NCI-H1436 treated with DMSO at 0.1 percent for 48 hours (cell line): ENCODE measurements around the gene FRMD5.
"Not testable (repeated sequence)": the region's sequence is repeated elsewhere in the genome, so short reads cannot be mapped to it uniquely, and the experiment has no call there.

Experiments used
- DNase-seq: peaks from one replicate; lab custom pipeline; 2025; lab: John Stamatoyannopoulos, UW

Gene FRMD5

GRCh38 chr15:44195151-44195740 is at the start of gene FRMD5:
TSS of gene FRMD5 (minus strand) at chr15:44195271.
- DNase-seq, result peak; percentile 98

DNA sequence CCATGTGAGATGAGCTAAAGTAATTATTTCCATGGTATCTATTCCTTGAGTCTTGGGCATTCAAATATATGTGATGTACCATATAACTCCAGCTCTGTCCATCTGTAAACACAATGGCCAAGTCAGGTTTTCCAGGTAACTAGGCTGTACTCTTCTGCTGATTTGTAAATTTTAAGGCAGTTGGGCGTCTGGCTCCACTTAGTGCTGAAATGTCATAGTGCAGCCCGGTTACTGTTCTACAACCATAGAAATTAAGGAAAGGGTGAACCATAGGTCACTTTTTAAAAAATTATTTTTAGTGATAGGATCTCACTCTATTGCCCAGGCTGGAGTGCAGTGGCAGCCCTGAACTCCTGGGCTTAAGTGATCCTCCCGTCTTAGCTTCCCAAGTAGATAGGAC is 48.8 kb upstream of the FRMD5 start:
- no peak for DNase-seq

GRCh38 chr15:44243141-44243540 is 48.1 kb upstream of the FRMD5 start:
- DNase-seq, result no peak

- no peak for DNase-seq
Measured at GRCh38 chr15:44231842-44232241, 36.8 kb upstream of the FRMD5 start.

DNA sequence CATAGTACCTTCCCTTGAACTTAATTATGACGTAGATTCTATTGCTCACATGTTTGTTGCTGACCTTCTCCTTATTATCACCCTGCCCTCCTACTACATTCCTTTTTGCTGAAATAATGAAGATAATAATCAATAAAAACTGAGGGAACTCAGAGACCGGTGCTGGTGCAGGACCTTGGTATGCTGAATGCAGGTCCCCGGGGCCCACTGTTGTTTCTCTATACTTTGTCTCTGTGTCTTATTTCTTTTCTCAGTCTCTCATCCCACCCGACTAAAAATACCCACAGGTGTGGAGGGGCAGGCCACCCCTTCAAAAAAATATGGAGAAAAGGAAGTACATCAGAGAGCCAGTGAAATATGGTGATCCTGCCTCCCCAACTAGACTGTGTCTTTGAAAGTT is 34.2 kb upstream of the FRMD5 start:
- not testable (repeated sequence) for DNase-seq

DNA sequence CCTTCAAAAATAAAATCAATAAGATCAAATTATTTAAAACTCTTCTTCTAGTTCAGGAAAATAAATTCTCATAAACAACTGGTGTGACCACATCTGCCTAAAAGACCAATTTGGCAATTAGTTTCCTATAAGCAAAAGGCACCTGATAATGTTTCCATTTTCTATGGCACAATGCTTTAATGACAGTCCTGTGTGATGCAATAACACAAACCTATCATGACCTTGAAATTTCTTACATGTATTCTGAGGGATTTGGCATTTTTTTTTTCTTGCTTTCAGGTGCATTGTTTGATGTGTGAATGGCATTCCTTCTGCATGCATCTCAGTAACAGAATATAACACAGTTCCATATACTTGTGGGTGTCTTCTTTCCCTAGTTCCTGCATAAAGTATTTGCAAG is 32.5 kb upstream of the FRMD5 start:
- no peak for DNase-seq

DNA sequence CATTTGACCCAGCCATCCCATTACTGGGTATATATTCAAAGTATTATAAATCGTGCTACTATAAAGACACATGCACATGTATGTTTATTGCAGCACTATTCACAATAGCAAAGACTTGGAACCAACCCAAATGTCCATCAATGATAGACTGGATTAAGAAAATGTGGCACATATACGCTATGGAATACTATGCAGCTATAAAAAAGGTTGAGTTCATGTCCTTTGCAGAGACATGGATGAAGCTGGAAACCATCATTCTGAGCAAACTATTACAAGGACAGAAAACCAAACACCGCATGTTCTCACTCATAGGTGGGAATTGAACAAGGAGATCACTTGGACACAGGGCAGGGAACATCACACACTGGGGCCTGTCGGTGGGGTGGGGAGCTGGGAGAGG is 31.9 kb upstream of the FRMD5 start:
- not testable (repeated sequence) for DNase-seq

DNA sequence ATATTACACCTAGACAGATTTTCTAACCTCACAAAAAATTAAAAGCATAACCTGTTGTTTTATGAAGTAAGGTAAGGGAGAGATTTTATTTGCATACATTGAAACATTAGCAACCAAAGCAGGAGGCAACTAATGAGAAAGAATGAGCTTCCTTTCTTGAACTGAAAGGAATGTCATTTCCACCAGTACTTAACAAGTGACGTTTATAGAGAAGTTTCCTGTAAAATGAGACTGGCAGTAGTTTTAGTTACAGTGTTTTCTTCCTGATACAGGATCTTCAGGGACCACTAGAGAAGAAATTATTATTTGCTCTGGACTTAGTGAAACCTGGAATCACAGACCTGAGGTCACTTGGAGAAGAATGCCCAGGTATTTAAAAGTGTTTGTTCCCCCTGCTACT is 27.4 kb upstream of the FRMD5 start:
- DNase-seq, result no peak

DNA sequence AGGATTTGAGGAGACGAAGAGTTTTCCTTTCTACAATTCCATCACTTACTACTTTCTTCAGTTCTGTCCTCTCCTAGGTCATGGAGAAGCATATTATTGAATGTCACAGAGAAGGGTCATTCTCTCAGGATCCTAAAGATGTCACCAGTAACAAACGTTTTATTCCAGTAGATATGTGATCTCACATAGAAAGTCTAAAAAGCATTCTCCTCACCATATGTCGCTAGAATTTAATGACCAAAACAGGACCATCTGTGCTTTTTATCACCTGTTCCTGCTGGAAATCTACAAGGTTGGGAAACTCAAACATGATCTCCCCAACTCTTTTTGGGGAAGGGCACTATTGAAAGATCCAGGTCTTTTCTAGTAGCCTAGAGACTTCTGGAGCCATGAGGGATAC is 24.0 kb upstream of the FRMD5 start:
- no peak for DNase-seq

DNA sequence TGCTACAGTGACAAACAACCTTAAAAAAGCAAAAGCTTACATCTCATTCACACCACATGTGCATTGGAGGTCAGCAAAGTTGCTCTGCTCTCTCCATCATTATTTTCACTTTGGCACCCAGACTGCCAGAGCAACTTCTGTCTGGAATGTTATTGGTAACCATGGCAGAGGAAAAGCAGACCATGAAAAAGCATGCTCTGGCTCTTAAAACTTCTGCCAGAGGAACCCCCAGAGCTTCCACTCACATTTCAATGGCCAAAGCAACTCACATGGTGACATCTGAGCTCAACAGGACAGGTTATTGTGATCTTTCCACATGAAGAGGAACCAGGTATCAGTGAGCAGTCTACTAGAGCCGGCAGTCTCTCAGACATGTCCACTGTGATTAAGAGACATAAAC is 21.9 kb upstream of the FRMD5 start:
- no peak for DNase-seq

DNA sequence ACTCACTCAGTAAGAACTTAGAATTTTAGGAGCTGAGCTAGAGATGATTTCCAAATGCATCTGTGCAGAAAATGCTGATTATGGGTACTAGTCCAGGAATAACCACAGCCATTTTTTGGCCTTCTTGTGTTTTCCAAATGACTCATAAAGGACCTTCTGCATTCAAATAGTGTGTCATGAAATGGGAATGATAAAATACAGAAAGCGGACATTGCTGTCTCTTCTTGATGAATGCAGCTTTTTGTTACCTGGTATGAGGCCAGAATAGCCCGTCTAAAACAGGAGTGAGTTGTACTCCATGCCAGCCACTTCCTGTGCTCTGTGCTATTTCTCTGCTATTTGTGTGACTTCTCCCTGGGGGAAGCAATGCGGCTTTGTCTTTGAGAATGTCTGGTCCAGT is 20.5 kb upstream of the FRMD5 start:
- no peak for DNase-seq

DNA sequence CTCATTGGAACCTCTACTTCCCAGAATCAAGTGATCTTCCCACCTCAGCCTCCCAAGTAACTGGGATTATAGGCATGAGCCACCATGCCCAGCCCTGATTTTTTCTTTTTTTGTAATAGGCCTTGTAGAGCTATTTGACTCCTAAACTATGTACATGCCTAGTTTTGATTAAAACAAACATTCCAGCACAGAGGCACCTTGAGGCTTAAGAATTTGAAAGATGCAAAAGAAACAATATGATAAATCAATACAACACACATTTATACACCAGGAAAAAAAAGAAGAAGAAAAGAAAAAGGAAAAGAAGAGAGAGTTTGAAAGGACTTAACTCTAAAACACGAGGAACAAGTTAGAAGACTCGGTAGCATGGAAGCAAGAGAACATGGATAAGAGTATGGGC is 13.9 kb upstream of the FRMD5 start:
- no peak for DNase-seq

- no peak for DNase-seq
Measured at GRCh38 chr15:44207643-44208042, 12.6 kb upstream of the FRMD5 start.

DNA sequence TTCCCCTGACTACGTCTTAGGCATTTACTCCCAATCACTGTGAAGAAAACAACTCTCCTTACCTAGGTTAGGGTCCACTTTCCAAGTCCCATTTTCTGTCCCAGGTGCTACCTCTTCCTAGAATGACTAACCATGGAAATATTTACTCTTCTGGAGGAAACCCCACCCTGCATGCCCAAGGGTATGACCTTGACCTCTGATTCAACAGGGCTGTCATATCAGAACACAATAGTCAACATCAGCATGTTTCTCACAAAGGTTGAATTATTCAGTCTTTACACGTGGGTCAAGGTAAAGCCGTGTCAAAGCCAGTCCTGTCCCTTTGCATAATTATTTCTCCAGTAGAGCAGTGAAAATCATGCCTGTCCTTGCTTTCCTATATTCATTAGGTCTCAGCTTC is 4.3 kb upstream of the FRMD5 start:
- no peak for DNase-seq

DNA sequence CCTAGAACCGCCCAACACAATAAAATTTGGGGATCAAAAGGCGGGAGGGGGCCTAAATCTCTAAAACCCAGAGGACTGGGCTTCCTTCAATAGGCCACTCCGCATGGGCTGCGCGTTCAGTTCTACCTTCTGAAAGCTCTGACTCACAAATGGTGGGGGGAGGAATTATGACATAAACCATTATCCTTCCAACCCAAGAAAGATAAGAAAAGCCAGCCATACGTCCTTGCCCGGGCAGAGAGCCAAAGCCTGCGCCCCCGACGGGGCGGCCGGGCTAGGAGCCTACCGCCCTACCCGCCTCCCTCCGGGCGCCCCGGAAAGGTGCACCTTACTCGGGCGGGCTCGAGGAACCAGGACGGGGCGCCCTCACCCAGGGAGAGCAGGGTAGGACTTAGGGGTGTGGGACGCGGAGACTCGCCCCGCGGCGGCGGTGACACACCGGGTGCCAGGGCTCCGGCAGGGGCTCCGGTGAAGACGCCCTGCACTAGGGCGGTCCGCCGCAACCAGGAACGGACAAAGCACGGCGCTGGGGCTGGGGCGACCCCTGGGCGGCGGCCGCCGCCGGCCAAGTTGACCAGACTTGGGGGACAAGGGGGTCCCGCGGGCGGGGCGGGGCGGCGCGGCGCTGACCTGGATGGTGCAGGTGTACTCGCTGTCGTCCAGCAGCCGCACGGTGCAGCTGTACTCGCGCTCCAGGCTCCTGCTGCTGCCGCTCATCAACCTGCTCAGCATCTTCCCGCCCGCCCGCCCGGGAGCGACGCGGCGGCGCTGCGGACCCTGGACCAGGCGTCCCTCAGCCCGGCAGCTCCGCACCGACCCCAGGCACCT is 534 bp downstream of the FRMD5 start:
- no peak for DNase-seq

DNA sequence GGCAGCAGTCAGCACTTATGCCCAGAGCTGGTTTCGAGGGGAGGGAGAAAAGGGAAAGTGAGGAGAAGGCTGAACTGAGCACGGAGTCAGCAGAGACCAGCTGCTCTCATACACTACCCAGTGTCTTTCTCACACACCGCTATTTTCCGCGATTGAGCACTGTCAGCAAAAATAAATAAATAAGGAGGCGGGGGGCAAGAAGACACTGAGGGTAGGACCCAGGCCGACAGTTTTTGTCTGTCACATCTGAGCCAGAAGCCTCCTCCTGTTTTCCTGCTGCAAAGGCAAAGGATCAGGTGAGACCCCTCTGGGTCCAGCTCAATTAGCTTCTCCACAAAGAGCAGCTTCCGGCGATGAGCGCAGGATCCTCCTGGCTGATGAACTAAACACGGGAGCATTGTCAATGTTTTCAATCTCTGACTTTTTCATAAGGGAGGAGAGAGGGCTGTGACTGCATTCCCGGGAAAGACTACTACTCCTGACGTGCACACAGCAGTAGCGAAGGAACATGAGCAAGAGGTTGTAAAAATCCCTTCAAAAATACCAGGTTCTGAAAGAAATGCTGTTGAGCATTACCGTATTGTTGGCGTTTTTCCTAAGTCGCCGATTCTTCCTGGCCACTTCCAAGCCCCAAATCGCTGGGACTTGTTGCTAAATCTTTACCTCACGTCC is 1.3 kb downstream of the FRMD5 start:
- DNase-seq, result no peak

- no peak for DNase-seq
Measured at GRCh38 chr15:44188795-44189194, 6.3 kb downstream of the FRMD5 start.

DNA sequence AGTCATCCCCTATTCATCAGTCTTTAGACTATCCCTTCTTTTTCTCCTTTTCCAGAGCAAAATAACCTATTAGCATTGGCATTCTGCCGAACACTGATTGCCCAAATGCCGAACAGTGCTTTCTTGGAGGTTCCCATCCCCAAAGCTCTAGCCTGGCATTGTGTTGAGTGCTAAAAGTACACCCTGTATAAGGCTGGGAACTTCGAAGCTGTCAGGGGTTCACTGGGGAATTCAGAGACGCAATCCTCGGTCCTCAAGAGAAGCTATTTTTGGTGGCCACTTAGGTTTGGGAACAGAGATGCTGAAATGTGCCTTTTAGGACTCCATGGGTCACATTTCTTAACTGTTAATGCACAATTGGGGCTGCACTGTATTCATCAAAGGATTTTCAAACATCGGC is 8.4 kb downstream of the FRMD5 start:
- no peak for DNase-seq

DNA sequence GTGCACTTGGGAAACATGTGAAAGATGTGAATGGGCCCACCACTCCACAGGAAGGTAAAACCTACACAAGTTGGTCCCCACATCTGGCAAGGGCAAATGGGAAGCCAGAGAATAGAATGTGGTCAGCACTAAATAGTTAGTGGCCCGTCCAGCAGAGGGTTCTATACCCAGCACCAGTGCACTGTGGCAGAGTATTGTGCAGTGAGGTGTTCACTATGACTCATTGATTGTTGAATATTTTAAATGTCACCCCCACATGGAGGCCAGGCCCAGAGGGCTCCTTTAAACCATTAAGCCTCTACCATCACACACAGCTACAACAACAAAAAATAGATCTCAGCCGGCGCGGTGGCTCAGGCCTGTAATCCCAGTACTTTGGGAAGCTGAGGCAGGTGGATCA is 11.7 kb downstream of the FRMD5 start:
- DNase-seq, result no peak

DNA sequence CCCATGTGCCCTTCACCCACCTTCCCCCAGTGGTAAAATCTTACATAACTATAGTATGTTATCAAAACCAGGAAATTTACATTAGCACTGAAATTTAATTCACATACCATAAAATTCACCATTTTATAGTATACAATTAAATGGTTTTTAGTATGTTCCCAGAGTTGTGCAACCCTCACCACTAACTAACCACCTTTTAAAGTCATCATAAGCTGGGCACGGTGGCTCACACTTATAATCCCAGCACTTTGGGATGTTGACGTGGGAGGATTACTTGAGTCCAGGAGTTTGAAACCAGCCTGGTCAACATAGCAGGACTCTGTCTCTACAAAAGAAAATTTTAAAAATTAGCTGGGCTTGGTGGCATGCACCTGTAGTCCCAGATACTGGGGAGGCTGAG is 13.7 kb downstream of the FRMD5 start:
- no peak for DNase-seq

DNA sequence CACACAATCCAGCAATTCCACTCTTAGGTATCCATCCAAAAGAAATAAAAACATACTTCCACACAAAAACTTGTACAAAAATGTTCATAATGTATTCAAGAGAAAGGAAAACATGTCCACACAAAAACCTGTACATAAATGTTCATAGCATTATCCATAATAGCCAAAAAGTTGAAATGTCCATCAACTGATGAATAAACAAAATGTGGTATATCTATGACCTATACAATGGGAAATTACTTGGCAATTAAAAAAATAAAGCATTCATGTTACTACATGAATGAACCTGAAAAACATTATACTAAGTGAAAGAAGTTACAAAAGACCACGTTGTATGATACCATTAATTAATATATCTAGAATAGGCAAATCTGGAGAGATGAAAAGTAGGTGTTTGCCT is 17.9 kb downstream of the FRMD5 start:
- no peak for DNase-seq

- DNase-seq, result no peak
Measured at GRCh38 chr15:44173813-44174212, 21.3 kb downstream of the FRMD5 start.

- DNase-seq, result no peak
Measured at GRCh38 chr15:44163370-44163769, 31.7 kb downstream of the FRMD5 start.
